ENCODE results near the gene HLA-G.

DNA sequence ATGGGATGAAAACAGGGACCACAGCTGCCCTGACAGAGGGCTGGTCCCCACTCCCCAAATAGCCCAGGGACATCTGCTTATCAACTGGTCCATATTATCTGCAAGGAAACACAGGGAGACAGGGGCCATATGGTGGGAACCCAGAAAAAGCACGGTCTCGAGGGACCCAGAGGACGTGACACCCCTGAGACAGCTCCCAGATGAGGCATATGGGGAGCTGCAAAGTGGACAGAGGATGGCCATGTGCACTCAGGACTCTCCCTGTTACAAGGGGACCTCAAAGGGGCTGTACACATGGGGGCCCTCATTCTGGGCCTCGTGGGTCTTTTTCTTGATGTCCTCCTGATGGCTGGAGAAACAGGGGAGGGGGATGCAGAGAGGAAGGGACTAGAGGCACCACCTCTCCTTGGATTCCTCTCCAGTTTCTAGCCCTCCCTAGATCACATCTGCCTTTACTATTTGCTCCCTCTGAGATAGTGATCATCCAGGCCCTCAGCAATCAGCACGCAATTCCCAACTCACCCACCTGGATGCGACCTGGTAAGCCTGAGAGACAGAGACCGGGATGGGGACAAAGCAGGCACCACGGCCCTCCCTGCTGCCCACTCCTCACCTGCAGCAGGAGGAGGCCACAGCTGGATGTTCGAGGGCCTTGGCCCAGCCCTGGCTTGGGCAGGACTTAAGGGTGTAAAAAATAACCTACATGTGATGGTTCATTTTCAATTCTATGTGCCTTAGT, 13.1 kb upstream of the HLA-G start:
- TF ChIP-seq POLR2AphosphoS5 (IDR thresholded peaks at IDR 0.05), result no peak
- TF ChIP-seq CTCF (IDR thresholded peaks at IDR 0.05), result no peak
- no peak for TF ChIP-seq EP300 (IDR thresholded peaks at IDR 0.05)
- no peak for TF ChIP-seq POLR2A (IDR thresholded peaks at IDR 0.05)
